HG02798 (cell line): ENCODE measurements around the gene HEATR3.

Source experiments
- ATAC-seq: cut with Tn5 transposase; IDR thresholded peaks from one replicate; pipeline ENCODE4 v1.9.1; 2021; ENCODE audit warnings: mild to moderate bottlenecking; ENCODE audit not compliant: unreplicated experiment, poor library complexity

Gene HEATR3

DNA sequence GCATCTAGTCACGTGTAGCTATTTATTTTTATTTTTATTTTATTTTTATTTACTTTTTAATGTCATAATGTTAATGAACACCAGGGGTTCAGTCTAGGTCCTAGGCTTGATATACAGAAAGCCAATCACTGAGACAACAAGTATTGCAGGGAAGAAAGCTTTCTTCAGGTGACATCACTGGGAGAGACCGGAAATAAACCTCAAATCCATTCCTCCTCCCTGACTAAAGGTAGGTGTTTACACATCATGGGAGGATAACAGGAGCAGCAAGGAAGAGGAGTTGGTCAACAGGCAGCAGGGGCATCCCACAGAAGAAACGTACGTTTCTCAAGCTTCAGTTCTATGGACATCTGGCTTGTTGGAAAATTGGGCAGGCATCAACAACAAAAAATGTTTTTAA is 9.5 kb upstream of the HEATR3 start:
- ATAC-seq: no peak

DNA sequence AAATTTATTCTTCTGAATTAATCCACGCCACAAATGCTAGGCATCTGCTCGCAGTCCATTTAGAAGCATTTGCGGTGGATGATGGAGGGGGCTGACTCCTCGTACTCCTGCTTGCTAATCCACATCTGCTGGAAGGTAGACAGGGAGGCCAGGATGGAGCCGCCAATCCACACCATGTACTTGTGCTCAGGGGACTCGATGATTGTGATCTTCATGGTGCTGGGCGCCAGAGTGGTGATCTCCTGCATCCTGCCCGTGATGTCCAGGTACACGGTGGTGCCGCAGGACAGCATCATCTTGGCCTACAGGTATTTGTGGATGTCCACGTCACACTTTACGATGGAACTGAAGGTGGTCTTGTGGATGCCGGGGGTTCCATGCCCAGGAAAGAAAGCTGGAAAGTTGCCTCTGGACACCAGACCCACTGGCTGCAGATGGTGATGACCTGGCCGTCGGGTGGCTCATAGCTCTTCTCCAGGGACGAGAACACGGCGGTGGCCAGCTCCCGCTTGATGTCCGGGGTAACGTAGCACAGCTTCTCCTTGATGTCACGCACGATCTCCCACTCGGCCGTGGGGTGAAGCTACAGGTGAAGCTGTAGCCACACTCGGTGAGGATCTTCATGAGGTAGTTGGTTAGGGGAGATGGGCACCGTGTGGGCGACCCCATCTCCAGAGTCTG is 7.5 kb upstream of the HEATR3 start:
- ATAC-seq: no peak

DNA sequence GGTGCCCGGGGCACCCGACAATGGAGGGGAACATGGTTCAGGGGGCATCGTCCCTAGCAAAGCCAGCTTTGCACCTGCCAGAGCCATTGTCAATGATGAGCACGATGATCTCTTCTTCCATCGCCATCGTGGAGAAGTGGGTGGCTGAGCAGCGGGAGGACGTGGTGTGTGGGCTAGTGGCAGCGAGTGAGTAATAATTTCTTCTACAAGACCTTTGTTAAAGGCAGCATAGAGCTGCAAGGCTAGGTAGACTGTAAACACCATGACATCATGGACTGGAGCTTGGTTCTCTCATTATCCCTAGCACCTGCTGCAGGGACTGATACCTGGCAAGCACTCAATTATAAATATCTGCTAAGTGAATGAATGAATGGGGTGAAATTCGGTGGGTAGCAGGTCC is 6.7 kb upstream of the HEATR3 start:
- no peak for ATAC-seq

DNA sequence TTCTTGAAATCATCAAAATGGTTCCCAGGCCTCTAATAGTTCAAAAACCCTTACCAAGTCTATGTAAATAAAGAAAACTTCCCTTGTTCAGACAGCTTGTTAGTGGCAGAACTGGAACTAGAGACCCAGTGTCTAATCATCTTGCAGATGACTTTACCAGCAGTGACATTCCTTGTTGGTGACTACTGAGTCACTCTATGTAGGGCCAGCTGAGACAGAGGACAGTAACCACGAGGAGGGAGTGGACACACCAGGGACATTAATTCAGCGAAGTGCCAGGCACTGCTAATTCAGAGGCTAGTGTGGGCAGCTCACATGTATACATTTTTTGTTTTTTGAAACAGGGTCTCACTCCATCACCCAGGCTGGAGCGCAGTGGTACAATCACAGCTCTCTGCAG is 6.1 kb upstream of the HEATR3 start:
- ATAC-seq: no peak

DNA sequence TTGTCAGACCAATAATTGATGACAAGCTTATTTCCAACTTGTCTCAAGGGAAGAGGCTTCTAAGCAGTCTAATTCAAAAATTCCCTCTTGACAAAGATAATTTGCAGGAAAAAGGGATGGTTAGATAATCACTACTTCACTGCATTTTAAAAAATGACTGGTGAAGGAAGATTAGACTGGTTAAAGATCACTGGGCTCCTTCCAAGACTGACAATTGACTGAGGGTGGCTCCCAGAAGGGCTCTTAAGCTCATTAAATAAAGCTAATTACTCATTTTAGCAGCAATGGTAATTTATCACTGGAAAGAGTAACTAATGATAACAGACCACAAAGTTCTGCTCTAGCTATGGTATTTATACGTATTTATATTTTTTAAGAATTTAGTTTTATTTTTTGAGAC is 4.4 kb upstream of the HEATR3 start:
- ATAC-seq: no peak

DNA sequence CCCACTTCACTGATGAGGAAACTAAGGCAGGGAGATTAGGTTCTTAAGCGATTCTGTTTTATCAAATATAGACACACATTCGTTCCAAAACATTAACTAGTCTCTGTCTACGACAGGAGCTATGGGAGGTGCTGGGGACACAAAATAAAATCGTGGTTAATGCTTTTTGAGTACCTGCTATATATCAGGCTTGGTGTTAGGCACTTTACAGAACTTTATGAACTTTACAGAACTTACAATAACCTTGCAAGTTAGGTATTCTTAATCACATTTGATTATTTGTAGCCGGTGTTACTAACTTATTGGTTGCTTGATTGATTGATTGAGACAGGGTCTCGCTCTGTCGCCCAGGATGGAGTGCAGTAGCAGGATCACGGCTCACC is 538 bp upstream of the HEATR3 start:
- no peak for ATAC-seq

DNA sequence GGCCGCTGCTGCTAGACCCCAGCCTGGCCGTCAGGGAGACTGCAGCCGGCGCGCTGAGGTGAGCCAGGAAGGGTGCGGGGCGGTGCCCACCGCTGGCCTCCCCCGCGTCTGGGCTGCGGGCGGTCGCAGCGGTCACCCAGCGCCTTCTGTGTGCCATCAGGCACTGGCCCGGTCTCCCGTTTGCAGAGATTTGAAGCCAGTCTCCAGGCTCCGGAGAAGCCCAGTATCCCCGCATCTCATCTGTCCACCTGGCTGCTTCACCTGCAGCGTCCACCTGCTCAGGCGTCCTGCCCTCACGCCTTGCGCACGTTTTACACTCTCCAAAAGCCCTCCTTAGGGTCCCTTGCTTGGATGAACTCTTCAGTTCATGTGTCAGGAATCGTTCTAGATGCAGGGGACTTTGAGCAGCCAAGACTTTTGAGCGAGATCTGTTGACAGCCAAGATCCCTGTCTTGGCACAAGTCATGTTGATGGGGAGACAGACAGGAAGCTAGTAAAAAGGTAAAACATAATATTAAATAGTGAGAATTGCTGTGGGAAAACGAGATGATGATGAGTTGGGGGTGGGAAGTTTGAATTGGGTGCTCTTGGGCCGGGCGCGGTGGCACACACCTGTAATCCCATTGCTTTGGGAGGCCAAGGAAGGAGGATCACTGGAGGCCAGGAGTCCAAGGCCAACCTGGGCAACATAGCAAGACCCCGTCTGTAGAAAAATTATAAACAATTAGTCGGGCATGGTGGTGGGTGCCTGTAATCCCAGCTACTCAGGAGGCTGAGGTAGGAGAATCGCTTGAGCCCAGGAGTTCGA is 916 bp downstream of the HEATR3 start:
- no peak for ATAC-seq

DNA sequence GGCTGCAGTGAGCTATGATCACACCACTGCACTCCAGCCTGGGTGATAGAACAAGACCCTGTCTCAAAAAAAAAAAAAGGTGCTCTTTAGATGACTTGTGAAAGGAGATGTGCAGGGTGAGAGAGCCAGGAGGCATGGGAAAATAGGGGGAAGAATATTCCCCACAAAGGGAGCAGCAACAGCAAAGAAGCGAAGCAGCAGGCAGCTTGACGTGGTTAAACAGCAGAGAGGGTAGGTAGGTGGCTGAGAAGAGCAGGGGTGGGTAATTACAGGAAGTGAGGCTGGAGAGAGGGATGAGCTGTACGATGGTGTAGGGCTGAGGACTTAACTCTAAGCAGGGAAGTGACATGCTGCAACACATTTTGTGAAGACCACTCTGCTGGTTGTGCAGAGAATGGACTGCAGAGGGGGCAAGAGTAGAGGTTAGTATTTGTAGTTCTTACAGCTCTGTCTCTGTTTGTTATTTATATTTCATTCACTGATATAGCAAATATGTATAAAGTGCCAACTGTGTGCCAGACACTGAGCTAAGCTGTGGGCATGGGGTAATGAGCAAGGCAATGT is 1.6 kb downstream of the HEATR3 start:
- no peak for ATAC-seq

DNA sequence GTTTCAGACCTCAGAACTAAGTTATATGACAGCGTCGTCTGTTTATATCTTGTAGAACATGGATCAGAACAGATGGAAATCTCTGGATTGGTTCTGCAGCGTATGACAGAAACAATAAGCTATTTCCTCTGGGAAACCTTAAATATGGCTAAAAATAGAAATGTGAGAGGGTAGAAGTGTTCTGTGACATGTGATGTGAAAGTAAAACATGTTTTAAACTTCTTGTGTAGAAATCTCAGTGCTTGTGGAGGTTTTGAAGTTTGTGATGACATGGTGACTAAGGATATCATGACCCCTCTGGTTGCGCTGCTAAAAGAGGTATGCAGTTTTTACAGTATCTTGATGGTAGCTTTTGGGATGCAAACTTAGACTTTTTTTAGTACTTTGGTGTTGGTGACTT is 2.8 kb downstream of the HEATR3 start:
- no peak for ATAC-seq

DNA sequence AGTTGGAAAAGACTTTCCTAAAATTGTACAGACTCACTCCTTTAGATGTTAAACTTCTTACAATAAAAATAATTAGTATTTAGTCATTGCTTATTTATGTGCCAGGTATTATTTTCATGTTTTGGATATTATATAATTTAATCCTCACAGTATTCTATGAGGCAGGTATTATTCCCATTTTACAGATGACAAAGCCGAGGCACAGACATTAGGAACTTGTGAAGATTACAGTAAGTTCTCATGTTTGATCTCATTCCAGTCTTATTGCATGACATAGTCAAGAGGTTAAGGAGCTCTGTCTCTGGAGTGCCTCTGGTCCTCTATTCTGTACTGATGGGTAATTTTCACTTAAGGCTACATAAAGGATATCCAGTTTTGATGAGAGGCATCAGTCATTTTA is 3.3 kb downstream of the HEATR3 start:
- ATAC-seq: no peak

DNA sequence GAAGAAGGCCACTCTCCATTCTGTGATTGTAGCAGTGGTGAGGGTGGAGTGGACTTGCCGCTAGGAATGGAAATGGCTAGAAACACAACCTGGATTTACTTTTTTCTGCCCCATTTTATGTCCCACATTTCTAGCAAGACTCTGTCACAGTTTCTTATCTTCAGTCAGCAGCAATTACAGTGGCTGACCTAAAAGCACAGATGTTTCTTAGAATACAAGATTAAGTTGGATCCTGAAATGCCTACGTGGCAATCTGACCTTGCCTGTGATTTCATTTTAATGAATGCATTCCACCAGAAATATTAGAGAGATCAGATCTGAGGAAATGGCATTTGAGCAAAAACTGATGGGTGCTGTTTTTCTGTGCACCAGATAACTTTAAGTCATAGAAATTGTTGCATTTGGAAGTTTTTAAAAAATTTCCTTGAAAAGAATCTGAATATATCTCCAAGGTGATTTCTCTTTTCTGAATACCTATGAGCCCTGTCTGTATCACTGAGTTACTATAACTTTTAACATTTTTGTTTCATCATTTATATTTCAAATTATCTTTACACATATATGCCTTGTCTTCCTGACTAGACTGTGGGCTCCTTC is 5.4 kb downstream of the HEATR3 start:
- ATAC-seq: no peak

DNA sequence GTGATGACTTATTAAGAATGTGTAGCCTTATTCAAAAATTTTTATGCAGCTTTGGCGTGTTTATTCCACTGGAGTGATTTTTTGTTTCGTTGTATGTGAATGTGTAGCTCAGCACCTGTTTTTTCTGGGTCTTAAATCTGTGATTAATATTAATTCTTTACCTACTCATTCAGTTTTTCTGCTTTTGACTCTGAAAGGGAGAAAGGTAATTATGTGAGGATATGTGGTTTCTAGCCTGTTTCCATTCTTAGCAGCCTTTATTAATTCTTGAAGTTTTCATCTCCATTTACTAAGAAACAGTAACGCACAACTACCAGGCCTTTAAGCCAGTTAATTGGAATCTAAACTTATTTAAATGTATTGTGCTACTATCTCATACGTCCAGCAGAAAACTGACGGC is 7.0 kb downstream of the HEATR3 start:
- ATAC-seq: no peak

DNA sequence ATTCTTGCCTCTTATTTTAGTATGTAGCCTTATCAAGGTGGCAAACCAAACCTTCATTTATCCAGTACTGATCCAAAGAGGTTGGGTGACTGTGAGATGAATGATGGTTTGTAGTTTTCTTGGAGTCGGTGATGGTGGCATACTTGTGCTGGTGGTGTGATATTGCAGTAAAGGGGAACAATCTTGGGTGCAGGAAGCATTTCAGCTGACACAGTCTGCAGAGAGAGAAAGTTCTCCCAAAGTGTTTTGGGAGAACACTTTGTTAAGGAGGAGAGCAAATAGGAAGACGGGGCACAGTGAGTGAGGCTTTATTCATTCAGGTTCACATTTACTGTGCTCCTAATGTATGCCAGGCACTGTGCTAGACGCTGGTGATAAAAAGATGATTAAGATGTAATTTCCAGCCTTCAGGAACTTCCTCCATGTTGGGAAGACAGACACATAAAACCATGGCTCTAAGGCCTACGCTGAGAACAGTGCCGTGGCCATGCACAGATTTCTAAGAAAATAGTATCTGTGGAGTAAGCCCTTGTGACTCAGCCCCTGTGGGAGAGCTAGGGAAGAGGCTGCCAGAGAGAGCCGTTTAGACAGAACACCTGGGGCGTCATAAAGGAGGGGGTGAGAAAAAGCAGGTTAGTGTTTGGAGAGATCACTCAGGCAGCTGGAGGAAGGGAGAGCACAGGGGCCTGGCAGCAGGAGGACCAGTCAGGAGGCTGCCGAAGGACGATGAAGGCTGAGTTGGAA is 13.8 kb downstream of the HEATR3 start:
- no peak for ATAC-seq

DNA sequence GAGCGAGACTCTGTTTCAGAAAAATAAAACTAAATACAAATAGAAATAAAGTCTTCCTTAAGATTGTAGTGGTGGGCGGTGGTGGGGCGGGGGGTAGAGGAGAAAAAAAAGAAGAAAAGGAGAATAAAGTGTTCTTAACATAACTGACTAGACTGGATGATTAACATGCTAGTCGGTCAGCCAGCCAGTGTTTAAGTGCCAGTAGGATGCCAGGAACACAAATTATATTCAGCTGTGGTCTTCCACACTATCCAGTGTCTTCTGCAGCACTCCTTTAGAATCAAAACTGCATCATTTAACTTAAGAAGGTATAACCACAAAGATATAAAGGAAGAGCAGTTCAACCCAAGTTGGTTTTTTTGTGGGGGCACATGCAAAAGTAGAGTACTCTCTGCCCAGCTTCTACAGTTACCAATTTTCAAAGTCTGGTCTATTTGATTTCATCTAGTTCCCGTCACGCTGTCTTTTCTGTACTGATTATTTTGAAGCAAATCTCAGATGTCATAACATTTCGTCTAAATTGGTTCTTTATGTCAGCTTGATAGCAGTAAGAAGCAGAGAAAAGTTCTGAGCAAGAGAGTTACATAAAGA is 15.8 kb downstream of the HEATR3 start:
- ATAC-seq: no peak

DNA sequence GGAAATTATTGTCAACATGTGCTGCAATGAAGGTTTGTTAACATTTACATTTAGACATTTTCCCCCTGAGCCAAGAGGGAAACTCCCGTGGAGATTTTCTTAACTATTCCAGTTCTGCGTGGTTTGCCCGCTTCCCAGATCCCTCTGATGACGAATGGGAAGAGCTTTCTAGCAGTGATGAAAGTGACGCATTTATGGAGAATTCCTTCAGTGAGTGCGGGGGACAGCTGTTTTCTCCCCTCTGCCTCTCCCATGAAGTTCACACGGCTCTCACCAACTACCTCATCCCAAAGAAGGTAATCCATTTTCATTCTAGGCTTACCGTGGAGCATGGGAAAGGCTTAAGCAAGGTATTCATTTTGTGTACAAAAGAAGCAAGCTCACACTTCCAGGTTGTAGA is 18.2 kb downstream of the HEATR3 start:
- ATAC-seq: no peak

DNA sequence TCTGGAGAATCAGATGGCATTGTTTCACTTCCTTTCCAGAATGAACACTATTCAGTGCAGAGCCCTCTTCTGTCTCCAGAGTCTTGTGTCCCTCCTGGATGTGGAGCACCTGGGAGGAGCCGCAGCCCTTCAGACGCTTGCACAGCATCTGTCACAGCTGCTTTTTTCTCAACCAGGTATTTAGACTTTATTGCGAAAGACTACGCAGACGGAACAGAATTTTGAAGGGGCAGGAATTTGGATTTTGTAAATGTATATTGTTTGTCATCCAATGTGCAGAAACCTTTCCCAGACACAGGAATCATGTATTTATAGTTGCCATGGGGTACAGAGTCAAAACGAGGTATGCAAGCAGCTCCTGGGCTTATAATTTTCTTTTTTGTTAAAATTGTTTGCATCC is 20.4 kb downstream of the HEATR3 start:
- ATAC-seq: no peak

DNA sequence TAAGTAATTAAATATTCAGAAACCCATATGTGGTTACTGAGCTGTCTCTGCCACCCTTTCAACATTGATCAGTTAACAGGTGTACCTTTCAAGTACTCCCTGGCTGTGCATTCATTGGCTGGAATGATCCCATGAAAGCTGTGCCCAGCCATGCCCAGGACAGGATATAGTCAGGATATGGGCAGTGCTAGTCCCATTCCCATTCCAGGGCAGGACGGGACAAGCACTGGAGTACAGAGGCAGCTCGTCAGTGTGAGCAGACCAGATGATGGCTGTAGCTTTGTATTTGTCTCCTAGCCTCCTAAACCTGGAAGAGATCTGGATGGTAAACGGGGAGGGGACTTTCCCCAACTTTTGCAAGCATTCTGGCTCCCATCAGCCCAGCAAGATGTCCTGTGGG is 22.5 kb downstream of the HEATR3 start:
- no peak for ATAC-seq

DNA sequence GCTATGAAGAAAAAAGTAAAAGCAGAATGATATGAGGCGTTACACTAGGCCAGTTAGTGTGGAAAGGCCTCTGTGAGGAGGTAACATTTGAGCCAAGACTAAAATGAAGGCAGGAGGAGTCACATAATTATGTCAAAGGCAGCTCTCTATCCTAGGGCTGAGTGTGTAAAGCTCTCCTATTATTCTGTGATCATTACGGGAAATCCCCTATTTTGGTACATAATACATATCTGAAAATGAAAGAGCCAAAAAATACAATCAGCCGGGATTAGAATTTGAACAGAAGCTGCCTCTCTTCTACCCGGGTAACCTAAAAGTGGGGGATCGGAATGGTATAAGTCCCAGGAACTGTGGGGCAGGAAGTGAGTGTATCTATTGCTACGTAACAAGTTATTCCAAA is 27.1 kb downstream of the HEATR3 start:
- ATAC-seq: no peak

DNA sequence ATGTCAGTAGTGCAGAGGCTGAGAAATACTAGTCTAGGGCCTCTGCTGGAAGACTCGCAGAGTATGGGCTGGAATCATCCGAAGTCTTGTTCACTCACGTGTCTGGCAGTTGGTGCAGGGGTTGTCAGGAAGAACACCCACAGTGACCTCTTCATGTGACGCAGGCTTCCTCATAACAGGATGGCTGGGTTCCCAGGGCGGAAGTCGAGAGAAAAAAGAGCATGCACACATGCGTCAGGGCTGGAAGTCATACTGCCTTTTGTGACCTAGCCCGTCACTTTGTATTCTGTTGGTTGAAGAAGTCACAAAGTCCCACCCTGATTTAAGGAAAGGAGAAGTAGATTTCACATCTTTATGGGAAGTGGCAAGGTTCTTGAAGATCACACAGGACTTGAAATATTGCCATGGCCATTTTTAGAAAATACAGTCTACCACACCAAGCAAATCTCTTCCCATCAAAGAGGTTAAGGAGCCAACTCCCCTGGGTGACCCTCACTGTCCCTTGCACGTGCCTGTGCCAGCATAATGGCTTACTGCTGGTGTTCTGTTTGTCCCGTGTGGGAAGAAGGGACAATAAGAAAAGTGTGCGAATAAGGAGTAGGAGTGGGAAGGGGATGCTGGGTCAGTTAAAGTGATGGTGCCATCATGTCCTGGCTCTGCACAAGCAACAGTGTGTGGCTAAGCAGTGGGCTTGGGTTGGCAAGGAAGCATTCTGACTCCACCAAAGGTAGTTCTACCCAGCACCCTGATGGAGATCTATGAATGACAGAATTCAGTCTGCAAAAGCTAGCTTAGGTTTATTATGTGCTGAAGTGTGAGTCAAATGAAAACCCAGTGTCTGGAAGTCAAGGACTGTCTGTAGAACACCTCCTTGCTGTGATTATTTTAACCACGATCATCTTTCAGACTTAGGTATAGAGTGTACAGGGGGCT is 28.1 kb downstream of the HEATR3 start:
- no peak for ATAC-seq
